T-helper 2 cell (primary cell): ENCODE data around the gene THSD8.
"Not testable (repeated sequence)": the region's sequence is repeated elsewhere in the genome, so short reads cannot be mapped to it uniquely, and the experiment has no call there.

ENCODE experiments used
- DNase-seq, 5 experiments: peaks; one replicate each; pipeline versions ENCODE4 v3.0.0 to v3.0.0-alpha.2; 2012 to 2022

THSD8 gene

GRCh38 chr19:12792051-12792852 is 9.6 kb upstream of the THSD8 start:
- peak; percentile 42 to 92 (median 63) for DNase-seq

DNA sequence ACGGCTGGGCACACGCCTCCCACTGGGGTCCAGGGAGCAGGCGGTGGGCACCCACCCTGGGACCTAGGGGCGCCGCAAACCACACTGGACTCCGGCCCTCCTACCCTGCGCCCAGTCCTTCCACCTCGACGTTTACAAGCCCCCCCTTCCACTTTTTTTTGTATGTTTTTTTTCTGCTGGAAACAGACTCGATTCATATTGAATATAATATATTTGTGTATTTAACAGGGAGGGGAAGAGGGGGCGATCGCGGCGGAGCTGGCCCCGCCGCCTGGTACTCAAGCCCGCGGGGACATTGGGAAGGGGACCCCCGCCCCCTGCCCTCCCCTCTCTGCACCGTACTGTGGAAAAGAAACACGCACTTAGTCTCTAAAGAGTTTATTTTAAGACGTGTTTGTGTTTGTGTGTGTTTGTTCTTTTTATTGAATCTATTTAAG is 9.0 kb upstream of the THSD8 start:
- peak in 1 of 5 experiments; percentile 55 for DNase-seq

- peak; percentile 85 to 97 (median 91) for DNase-seq
These were observed 8.3 kb upstream of the THSD8 start for GRCh38 chr19:12793290-12794195.

- DNase-seq, result peak in 1 of 5 experiments; percentile 42
These were observed 7.5 kb upstream of the THSD8 start for GRCh38 chr19:12794196-12794941.

- peak in 1 of 5 experiments; percentile 16 for DNase-seq
These were observed 6.9 kb upstream of the THSD8 start for GRCh38 chr19:12794971-12795381.

- DNase-seq, result peak in 4 of 5 experiments; percentile 52 to 80 (median 66)
These were observed 5.5 kb upstream of the THSD8 start for GRCh38 chr19:12796146-12797071.

- no peak for DNase-seq
These were observed 4.7 kb upstream of the THSD8 start for GRCh38 chr19:12797141-12797587.

GRCh38 chr19:12797607-12798006 is 4.3 kb upstream of the THSD8 start:
- not testable (repeated sequence) for DNase-seq

GRCh38 chr19:12799742-12800465 is 2.0 kb upstream of the THSD8 start:
- DNase-seq, result no peak

DNA sequence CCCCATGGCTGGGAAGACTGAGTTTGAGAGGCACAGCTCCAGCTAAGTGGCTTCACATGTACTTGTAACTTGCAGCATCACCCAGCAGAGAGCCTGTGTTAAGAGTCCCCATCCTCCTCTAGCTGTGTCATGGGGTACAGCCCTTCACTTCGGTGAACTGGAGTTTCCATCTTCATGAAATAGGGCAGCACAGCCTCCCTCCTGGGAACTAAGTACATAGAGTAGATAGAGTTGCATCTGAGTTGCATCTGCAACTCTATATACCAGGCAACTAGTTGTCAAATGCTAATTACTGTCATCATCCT is 1.5 kb upstream of the THSD8 start:
- peak in 1 of 5 experiments; percentile 15 for DNase-seq

DNA sequence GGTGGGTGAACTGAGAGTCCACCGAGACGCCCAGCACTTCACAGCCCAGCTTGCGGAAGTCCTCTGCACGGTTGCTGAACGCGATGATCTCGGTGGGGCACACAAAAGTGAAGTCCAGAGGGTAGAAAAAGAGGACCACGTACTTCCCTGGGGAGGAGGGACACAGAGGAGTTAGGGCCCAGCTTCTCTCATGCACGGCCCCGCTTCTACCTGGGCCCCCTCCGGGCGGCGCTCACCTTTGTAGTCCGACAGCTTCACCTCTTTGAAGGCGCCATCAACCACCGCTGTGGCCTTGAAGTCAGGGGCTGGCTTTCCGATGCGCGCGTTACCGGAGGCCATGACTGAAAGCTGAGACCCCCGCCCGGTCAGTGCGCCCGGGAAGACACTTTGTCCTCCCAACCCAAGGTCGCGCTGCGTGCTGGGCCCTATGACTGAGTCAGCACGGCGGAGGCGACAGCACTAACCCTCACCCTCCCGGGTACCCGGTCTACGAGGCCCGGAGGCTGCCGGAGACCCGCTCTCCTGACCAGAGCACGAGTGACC is 875 bp upstream of the THSD8 start:
- DNase-seq, result peak in 1 of 5 experiments; percentile 15

DNA sequence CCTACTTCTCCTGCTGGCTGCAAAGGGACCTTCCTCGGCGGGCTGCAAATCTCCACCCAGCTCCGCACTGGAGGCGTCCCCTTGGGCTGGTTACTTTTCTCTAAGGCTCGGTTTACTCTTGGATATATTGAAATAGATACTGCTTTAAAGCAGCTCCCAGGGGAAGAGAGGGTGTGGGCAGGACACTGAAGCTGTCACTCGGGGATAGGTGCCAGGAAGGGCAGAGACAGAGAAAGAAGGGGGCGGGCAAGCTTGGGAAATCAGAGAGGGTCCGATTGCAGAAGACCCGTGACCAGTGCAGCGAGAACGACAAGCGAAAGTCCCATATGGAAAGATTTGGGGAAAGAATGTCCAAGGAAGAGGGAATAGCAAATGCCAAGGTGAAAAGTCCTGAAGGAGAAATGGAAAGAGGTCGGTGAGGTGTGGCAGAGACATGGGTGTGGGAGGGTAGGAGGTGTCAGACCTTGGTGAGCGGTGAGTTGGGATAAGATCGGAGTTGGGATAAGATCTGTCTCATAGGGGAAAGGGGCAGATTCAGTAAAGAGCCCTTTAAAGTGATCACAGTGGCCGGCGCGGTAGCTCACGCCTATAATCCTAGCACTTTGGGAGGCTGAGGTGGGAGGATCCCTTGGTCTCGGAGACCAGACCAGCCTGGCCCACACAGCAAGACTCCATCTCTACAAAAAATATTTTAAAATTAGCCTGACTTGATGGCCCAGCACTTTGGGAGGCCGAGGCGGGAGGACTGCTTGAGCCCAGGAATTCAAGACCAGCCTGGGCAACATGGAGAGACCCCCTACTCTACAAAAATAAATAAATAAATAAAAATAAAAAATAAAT is 618 bp downstream of the THSD8 start:
- DNase-seq, result no peak

DNA sequence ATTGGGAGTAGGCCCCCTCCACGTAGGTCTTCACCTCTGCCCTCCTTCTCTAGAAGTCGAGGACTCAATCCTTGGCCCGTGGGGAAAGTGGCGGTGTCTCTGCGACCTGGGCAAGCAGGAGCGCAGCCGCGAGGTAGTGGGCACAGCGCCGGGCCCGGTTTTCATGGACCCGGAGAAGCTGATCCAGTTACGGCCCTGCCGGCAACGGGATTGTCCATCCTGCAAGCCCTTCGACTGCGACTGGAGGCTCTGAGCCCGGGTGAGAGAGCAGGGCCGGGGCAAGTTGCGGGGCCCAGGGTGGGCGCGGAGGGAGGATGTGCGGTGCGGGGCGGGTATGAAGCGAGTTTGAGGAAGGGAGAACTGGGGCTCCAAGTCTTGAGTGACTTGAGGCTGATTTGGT is 2.2 kb downstream of the THSD8 start:
- no peak for DNase-seq

- peak; percentile 68 to 94 (median 78) for DNase-seq
These were observed 4.6 kb downstream of the THSD8 start, which contains the start of gene RNASEH2A for GRCh38 chr19:12806242-12807081. TSS of gene RNASEH2A (plus strand) at chr19:12806584. CDS start at chr19:12806674, 90 bp downstream.

GRCh38 chr19:12815088-12815487 is 13.2 kb downstream of the THSD8 start:
- no peak for DNase-seq

DNA sequence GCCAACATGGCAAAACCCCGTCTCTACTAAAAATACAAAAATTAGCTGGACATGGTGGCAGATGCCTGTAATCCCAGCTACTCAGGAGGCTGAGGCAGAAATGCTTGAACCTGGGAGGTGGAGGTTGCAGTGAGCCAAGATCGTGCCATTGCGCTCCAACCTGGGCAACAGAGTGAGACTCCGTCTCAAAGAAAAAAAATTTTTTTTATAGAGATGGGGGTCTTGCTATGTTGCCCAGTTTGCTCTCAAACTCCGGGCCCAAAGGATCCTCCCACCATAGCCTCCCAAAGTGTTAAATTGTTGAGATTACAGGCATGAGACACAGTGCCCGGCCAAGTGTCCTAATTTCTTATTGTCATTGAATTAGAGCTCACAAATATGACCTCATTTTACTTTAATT is 15.3 kb downstream of the THSD8 start:
- not testable (repeated sequence) for DNase-seq

DNA sequence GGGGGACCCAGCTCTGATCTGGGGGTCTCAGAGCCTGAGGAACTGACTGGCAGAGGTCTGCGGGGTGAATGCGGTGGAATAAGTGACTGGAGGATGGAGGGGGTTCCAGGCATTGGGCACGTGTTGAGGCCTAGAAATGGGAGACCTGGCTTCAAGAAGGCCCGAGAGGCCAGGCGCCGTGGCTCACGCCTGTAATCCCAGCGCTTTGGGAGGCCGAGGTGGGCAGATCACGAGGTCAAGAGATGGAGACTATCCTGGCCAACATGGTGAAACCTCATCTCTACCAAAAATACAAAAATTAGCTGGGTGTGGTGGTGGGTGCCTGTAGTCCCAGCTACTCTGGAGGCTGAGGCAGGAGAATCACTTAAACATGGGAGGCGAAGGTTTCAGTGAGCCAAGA is 15.9 kb downstream of the THSD8 start:
- not testable (repeated sequence) for DNase-seq

DNA sequence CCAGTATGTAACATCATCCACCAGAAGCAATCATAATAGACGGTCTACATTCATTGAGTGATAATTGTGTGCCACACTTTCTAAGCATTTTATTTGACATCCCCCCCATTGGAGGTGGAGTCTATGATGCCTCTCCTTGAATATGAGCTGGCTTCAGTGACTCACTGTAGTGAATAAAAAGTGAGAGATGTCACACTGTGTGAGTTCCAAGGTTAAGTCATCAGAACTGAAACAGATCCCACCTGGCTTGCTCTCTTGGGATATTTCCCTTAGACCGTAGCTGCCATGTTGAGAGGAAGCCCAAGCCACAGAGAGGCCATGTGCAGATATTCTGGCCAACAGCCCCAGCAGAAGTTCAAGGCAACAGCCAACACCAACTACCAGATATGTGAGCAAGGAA is 19.9 kb downstream of the THSD8 start:
- no peak for DNase-seq
